ENCODE measurements around the gene ADAMTS16.
"Not testable (repeated sequence)": the region's sequence is repeated elsewhere in the genome, so short reads cannot be mapped to it uniquely, and the experiment has no call there.

The ADAMTS16 gene

GRCh38 chr5:5139777-5140478 lies at the start of gene ADAMTS16:
ADAMTS16 (plus strand) TSS chr5:5140330; CDS start chr5:5140468, 138 bp downstream.
- DNase-seq, result no peak

GRCh38 chr5:5092149-5092548 lies 48.0 kb upstream of the ADAMTS16 start:
- DNase-seq, result no peak

GRCh38 chr5:5100635-5101034 lies 39.5 kb upstream of the ADAMTS16 start:
- no peak for DNase-seq

DNA sequence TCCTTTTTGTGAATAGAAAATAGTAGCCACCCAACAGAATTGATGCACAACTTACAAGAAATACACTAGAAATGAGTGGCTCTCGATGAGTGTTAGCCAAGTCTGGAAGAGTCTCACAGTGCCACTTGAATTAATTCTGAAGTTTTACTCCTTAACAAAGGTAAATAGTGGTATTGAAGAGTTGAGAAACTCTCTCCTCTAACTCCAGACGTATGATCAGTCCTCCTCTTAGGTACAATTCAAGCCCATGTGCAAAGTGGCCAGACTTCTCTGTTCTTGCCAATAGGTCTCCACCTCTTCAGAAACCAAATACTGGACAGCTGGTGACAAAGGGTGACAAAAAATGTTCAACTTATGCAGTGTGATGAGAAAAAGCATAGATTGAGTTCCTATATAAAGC lies 38.5 kb upstream of the ADAMTS16 start:
- no peak for DNase-seq

- no peak for DNase-seq
Measured at GRCh38 chr5:5103245-5103644, 36.9 kb upstream of the ADAMTS16 start.

DNA sequence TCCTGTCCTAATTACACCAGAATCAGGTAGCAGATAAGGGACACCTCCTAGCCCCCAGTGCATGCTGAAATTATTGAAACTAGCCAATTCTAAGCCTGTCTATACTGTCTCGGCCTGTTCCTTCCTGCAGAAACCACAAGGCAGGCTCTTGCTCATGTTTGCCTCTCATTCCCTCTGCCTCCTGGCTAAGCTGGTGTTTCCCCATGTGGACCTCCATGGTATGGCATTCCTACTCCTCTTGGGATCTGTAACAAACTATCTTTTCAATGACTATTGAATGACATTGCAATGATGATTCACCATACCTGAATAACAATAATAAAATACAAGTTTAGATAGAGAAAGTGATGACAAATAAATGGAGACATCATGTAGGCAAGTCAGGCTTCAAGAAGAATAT lies 35.6 kb upstream of the ADAMTS16 start:
- DNase-seq, result no peak

DNA sequence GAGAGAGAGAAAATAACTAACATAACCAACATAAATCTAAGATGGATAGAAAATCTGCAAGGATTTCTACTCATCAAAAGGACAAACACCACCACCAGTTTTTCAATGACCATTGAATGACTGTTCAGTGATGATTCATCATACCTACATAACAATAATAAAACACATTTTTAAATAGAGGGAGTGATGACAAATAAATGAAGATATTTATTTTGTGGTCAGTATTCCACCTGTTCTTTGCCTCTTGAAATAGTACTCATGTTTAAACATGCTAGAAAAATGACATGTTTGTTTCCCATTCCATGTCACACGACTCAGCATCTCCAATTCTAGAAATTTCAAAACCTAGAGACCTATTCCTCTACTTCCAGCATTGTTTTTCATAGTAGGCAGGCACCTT lies 34.6 kb upstream of the ADAMTS16 start:
- DNase-seq, result no peak

- DNase-seq, result no peak
Measured at GRCh38 chr5:5116956-5117355, 23.2 kb upstream of the ADAMTS16 start.

DNA sequence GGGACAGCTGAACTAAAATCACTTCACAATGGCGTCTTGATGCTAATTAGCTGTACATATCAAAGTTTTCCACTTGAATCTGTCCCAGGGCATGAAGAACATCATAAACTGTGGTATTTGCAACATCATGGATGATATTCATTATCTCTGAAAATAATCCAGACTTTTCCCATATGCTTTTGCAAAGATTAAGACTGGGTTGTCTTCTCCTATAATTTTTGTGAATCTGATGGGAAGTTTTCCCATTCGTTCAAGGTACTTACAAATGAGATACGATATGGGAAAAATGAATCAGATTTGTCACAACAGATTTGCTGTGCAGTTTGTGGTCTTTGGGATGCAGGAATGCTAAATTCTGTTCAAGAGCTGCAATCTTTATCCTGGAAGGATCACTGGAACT lies 17.4 kb upstream of the ADAMTS16 start:
- no peak for DNase-seq

DNA sequence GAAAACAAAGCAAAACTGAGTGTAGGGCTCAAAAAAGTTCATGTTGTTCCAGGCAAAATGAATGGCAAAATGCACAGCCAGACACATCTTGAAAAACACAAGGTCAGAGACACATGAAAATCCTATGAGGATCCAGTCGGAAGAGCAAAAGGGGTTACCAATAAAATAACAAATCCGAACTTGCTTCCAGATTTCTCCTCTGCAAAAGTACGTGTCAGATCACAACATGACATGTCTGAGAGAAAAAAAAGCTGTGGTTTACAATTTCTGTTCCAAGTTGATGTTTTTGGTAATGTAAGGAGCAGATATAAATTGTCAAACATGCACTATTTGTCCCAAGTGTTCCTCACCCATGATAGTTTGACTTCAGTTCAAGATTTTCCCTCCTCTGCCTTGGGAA lies 15.9 kb upstream of the ADAMTS16 start:
- no peak for DNase-seq

DNA sequence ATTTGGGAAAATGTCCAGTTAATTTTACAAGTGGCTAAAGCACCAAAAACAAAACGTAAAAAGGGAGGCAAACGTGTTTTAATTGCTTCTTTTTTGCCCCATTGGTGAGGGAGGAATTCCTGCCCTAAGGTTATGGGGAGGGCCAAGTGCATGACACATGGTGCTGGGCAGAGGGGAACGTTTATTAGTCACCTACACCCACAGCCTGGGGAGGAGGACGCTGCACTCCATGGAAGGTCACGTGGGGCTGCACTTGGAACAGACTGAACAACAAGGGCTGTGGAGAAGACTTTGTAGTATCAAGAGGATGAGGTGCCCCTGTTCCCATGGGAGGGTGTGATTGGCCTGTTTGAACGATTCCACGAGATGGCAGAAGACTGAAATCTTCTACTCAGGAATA lies 13.7 kb upstream of the ADAMTS16 start:
- no peak for DNase-seq

- no peak for DNase-seq
Measured at GRCh38 chr5:5128766-5129165, 11.4 kb upstream of the ADAMTS16 start.

GRCh38 chr5:5132234-5132633 lies 7.9 kb upstream of the ADAMTS16 start:
- no peak for DNase-seq

GRCh38 chr5:5132693-5133295 lies 7.3 kb upstream of the ADAMTS16 start:
- no peak for DNase-seq

DNA sequence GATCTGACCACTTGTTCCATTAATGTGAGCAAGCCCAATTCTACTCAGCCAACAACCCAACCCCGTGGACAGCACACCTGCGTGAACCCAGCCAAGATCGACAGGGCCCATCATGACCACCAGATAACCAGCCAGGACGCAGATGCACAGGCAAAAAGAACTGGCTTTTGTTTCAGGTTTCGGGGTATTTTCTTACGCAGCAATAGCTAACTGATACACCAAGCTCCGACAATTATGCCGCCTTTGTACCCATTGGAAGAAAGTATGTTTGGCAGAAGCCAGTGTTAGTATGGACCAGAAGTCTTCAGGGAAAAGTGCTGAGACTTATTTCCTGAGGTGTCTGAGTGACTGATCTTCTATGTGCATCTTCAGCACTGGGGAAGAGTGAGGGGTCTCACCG lies 6.0 kb upstream of the ADAMTS16 start:
- no peak for DNase-seq

GRCh38 chr5:5135957-5136676 lies 4.0 kb upstream of the ADAMTS16 start:
- DNase-seq, result no peak

DNA sequence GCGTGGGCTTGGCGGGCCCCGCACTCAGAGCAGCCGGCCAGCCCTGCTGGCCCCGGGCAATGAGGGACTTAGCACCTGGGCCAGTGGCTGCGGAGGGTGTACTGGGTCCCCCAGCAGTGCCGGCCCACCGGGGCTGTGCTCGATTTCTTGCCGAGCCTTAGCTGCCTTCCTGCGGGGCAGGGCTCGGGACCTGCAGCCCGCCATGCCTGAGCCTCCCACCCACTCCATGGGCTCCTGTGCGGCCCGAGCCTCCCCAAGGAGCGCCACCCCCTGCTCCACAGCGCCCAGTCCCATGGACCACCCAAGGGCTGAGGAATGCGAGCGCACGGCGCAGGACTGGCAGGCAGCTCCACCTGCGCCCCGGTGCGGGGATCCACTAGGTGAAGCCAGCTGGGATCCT lies 2.3 kb upstream of the ADAMTS16 start:
- DNase-seq, result not testable (repeated sequence)

- DNase-seq, result no peak
Measured at GRCh38 chr5:5139336-5139776, 774 bp upstream of the ADAMTS16 start.

- no peak for DNase-seq
Measured at GRCh38 chr5:5140479-5141338, 579 bp downstream of the ADAMTS16 start.

- no peak for DNase-seq
Measured at GRCh38 chr5:5141339-5141599, 1.1 kb downstream of the ADAMTS16 start.

- DNase-seq, result peak; percentile 32
Measured at GRCh38 chr5:5141625-5142525, 1.7 kb downstream of the ADAMTS16 start.

- DNase-seq, result no peak
Measured at GRCh38 chr5:5144441-5144840, 4.3 kb downstream of the ADAMTS16 start.

Data from stimulated activated CD4-positive, alpha-beta T cell treated with anti-CD3 and anti-CD28 coated beads, Interleukin-4, amount 100 ng/mL, for 1 hour (primary cell).